ENCODE results near the gene IQSEC1.

DNA sequence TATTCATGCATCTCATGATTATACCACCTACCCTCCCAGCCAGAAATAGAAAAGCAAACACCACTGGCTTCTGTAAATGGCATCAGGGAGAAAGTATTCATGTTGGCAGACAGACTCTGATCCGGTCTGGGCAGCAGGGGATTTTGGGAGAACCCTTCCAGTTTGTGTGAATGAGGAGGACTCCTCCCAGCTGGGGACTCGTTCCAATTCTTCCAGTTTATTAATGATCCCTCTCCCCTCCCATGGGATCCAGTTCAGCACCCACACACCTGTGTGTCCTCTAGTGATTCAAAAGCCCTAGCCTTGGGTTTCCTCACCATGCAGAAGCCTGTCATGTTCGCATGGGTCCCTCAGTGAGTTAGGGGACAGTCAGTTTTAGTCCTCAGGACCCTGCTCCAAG is 110.9 kb downstream of the IQSEC1 start:
- TF ChIP-seq, protein P1, sequence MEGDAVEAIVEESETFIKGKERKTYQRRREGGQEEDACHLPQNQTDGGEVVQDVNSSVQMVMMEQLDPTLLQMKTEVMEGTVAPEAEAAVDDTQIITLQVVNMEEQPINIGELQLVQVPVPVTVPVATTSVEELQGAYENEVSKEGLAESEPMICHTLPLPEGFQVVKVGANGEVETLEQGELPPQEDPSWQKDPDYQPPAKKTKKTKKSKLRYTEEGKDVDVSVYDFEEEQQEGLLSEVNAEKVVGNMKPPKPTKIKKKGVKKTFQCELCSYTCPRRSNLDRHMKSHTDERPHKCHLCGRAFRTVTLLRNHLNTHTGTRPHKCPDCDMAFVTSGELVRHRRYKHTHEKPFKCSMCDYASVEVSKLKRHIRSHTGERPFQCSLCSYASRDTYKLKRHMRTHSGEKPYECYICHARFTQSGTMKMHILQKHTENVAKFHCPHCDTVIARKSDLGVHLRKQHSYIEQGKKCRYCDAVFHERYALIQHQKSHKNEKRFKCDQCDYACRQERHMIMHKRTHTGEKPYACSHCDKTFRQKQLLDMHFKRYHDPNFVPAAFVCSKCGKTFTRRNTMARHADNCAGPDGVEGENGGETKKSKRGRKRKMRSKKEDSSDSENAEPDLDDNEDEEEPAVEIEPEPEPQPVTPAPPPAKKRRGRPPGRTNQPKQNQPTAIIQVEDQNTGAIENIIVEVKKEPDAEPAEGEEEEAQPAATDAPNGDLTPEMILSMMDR (IDR thresholded peaks at IDR 0.05; ENCODE audit: control extremely low read depth in 1 of 3, insufficient read depth in 1 of 3, low read depth in 1 of 3, low read length in 3 of 3), result no peak
- no peak for TF ChIP-seq SP1 (IDR thresholded peaks at IDR 0.05; ENCODE audit: low read depth, low read length)
- no peak for TF ChIP-seq RFX5 (IDR thresholded peaks at IDR 0.05; ENCODE audit: borderline replicate concordance, low read depth, low read length)
- no peak for TF ChIP-seq HDAC6 (IDR thresholded peaks at IDR 0.05; ENCODE audit: low read depth, low read length)
- TF ChIP-seq TBP (IDR thresholded peaks at IDR 0.05; ENCODE audit: low read depth, low read length), result no peak
- no peak for TF ChIP-seq TCF12 (IDR thresholded peaks at IDR 0.05; ENCODE audit: low read depth, low read length)
- TF ChIP-seq BRCA1 (IDR thresholded peaks at IDR 0.05; ENCODE audit: low read depth, low read length), result no peak
- no peak for TF ChIP-seq EGR1 (IDR thresholded peaks at IDR 0.05; ENCODE audit: borderline replicate concordance, low read depth, low read length)
- no peak for TF ChIP-seq POLR2AphosphoS5 (IDR thresholded peaks at IDR 0.05; ENCODE audit: low read depth, low read length)
- TF ChIP-seq KDM1A (IDR thresholded peaks at IDR 0.05; ENCODE audit: borderline replicate concordance, low read length), result no peak
- no peak for TF ChIP-seq RAD21 (IDR thresholded peaks at IDR 0.05 in 1 of 2, conservative IDR thresholded peaks at IDR 0.05 in 1 of 2; ENCODE audit: low read depth in 2 of 2, low read length in 2 of 2)
- TF ChIP-seq SIRT6 (IDR thresholded peaks at IDR 0.05; ENCODE audit: low read length), result no peak
